PC-9 (cell line): Measurements from ENCODE around the gene GPR25. TPM values are rescaled to one million over a fixed set of nuclear protein-coding genes. Genes with fewer than 3 reads are reported as not detected.

Experiments
- BruUV-seq: library from RNA; stranded (reverse); fragments of 400-500 nt; replicated peaks from 2 replicates; lab custom pipeline; 2021; lab: Mats Ljungman, UMichigan
- CTCF ChIA-PET: fragments of 300-600 bp; sonication (Branson Sonifier 250); formaldehyde crosslinking; loops from one replicate; lab custom pipeline; 2022; ENCODE audit warnings: antibody characterized with exemption; lab: Charles Lee
- POLR2A ChIA-PET: fragments of 300-600 bp; sonication (Branson Sonifier 250); formaldehyde crosslinking; loops from one replicate; lab custom pipeline; 2022; ENCODE audit warnings: antibody characterized with exemption; ENCODE audit not compliant: unreplicated experiment; lab: Charles Lee
- DNase-seq, 2 experiments: peaks; one replicate each; pipeline versions ENCODE4 v3.0.0 to v3.0.0-alpha.2; 2015 to 2022; ENCODE audit warnings: mixed read lengths in 1 of 2
- H2AFZ ChIP-seq: fragments of 200-600 bp; sonication (generic); 2 replicates; pipeline ENCODE4 v1.8.1; 2017; ENCODE audit warnings: antibody characterized with exemption
- H3F3A ChIP-seq: fragments of 200-600 bp; sonication (generic); 2 replicates; pipeline ENCODE4 v1.8.1; 2017; ENCODE audit warnings: antibody characterized with exemption, mild to moderate bottlenecking, low read depth; ENCODE audit not compliant: insufficient read depth
- H3K27ac ChIP-seq: fragments of 200-600 bp; sonication (generic); 2 replicates; pipeline ENCODE4 v1.6.1; 2016; ENCODE audit warnings: mixed run types
- H3K27me3 ChIP-seq: fragments of 200-600 bp; sonication (generic); 2 replicates; pipeline ENCODE4 v1.6.1; 2016; ENCODE audit warnings: low read depth, mixed run types; ENCODE audit not compliant: insufficient read depth
- H3K36me3 ChIP-seq: fragments of 200-600 bp; sonication (generic); 2 replicates; pipeline ENCODE4 v1.6.1; 2016; ENCODE audit warnings: low read depth, mixed run types
- H3K4me1 ChIP-seq: fragments of 200-600 bp; sonication (generic); replicated peaks from 2 replicates; pipeline ENCODE4 v1.6.1; 2016; ENCODE audit warnings: mixed run types; ENCODE audit not compliant: insufficient read depth
- H3K4me2 ChIP-seq: fragments of 200-600 bp; sonication (generic); 2 replicates; pipeline ENCODE4 v1.6.1; 2017; ENCODE audit warnings: mixed run types
- H3K4me3 ChIP-seq: fragments of 200-600 bp; sonication (generic); 2 replicates; pipeline ENCODE4 v1.6.1; 2016; ENCODE audit warnings: mixed run types
- H3K79me2 ChIP-seq: fragments of 200-600 bp; sonication (generic); 2 replicates; pipeline ENCODE4 v1.6.1; 2017; ENCODE audit warnings: low read depth, mixed run types
- H3K9me2 ChIP-seq: fragments of 200-600 bp; sonication (generic); 2 replicates; pipeline ENCODE4 v1.8.1; 2017; ENCODE audit warnings: mild to moderate bottlenecking; ENCODE audit not compliant: insufficient read depth
- H3K9me3 ChIP-seq: fragments of 200-600 bp; sonication (generic); 2 replicates; pipeline ENCODE4 v1.8.1; 2016; ENCODE audit warnings: low read depth; ENCODE audit not compliant: insufficient read depth
- H4K20me1 ChIP-seq: fragments of 200-600 bp; sonication (generic); 2 replicates; pipeline ENCODE4 v1.8.1; 2017; ENCODE audit not compliant: insufficient read depth
- CTCF ChIP-seq: fragments of 200-600 bp; sonication (generic); conservative IDR thresholded peaks from 2 replicates; pipeline ENCODE4 v1.6.1; 2017; ENCODE audit warnings: mixed run types, antibody characterized with exemption, mild to moderate bottlenecking, moderate library complexity
- EZH2 ChIP-seq: fragments of 200-600 bp; sonication (generic); IDR thresholded peaks from 2 replicates; pipeline ENCODE4 v1.8.0; 2017; ENCODE audit warnings: antibody characterized with exemption, low read depth
- intact Hi-C: fragments of 100-400 bp; cut with micrococcal nuclease; formaldehyde crosslinking; loops from one replicate; pipeline ENCODE4 v1.10.0; 2022; ENCODE audit not compliant: unreplicated experiment
- total RNA-seq: library from RNA; stranded (reverse); gene quantifications from 2 replicates; pipeline ENCODE4 v1.2.3, GENCODE V29; 2021

Gene GPR25
- total RNA-seq, 1 experiment from 2014 or later: not detected

- intact Hi-C loops: no loop called here
- H3K4me2 ChIP-seq: no peak overlapping the region
- ChIA-PET POLR2A (interaction anchor here (0.5 kb wide), 1 partner anchor 62 kb away, joined by 7 read pairs; no protein-coding TSS in a partner anchor), CTCF (no interaction called here)
- no peak for DNase-seq
- TF ChIP-seq CTCF: no peak
- TF ChIP-seq EZH2: no peak
- H3K79me2 ChIP-seq: no peaks in the 10 kb centered on the region
- no peaks in the 10 kb centered on the region for H3F3A ChIP-seq
- H3K9me3 ChIP-seq: no peaks in the 10 kb centered on the region
- no peak overlapping the region for H2AFZ ChIP-seq
- no peak overlapping the region for H3K27ac ChIP-seq
- no peak overlapping the region for H3K4me3 ChIP-seq
- no peaks in the 10 kb centered on the region for H3K27me3 ChIP-seq
- no peaks in the 10 kb centered on the region for H3K4me1 ChIP-seq
- H3K9me2 ChIP-seq: 0 out of 2 replicates have a peak, but pooled peaks cover 3% of the 10 kb centered on the region
- no TSS peak for BruUV-seq
- H3K36me3 ChIP-seq: peaks cover 22% of the 10 kb centered on the region
- H4K20me1 ChIP-seq: no peaks in the 10 kb centered on the region
Measured at GRCh38 chr1:200845360-200845759, 27.4 kb upstream of the GPR25 start.

- POLR2A ChIA-PET: interaction anchor here (0.7 kb wide), 1 partner anchor 19 kb away, joined by 7 read pairs; no protein-coding TSS in a partner anchor
- 0 out of 2 replicates have a peak, but pooled peaks cover 3% of the 10 kb centered on the region for H3K9me2 ChIP-seq
- DNase-seq: no peak
- no TSS peak for BruUV-seq
- H3K27me3 ChIP-seq: no peaks in the 10 kb centered on the region
- no peak overlapping the region for H2AFZ ChIP-seq
- no peak overlapping the region for H3K4me3 ChIP-seq
- TF ChIP-seq EZH2 (no peak), CTCF (no peak)
- no peak overlapping the region for H3K27ac ChIP-seq
- H3K79me2 ChIP-seq: no peaks in the 10 kb centered on the region
- H4K20me1 ChIP-seq: no peaks in the 10 kb centered on the region
- CTCF ChIA-PET: no interaction called here
- no peaks in the 10 kb centered on the region for H3F3A ChIP-seq
- H3K4me2 ChIP-seq: no peak overlapping the region
- intact Hi-C loops: no loop called here
- H3K4me1 ChIP-seq: no peaks in the 10 kb centered on the region
- H3K9me3 ChIP-seq: no peaks in the 10 kb centered on the region
- H3K36me3 ChIP-seq: peaks cover 22% of the 10 kb centered on the region
Measured at GRCh38 chr1:200846398-200846797, 26.4 kb upstream of the GPR25 start.

GRCh38 chr1:200849430-200849829 lies 23.4 kb upstream of the GPR25 start:
- H3K79me2 ChIP-seq: no peaks in the 10 kb centered on the region
- POLR2A ChIA-PET: no interaction called here
- no peak overlapping the region for H2AFZ ChIP-seq
- CTCF ChIA-PET: no interaction called here
- no peak overlapping the region for H3K4me3 ChIP-seq
- DNase-seq: no peak
- TF ChIP-seq CTCF (no peak), EZH2 (no peak)
- no peaks in the 10 kb centered on the region for H3K27me3 ChIP-seq
- H3K4me1 ChIP-seq: no peaks in the 10 kb centered on the region
- intact Hi-C loops: no loop called here
- no peak overlapping the region for H3K4me2 ChIP-seq
- H3K27ac ChIP-seq: no peak overlapping the region
- H3F3A ChIP-seq: no peaks in the 10 kb centered on the region
- H3K9me3 ChIP-seq: no peaks in the 10 kb centered on the region
- 0 out of 2 replicates have a peak, but pooled peaks cover 3% of the 10 kb centered on the region for H3K9me2 ChIP-seq
- BruUV-seq: no TSS peak
- H3K36me3 ChIP-seq: peaks cover 28% of the 10 kb centered on the region
- no peaks in the 10 kb centered on the region for H4K20me1 ChIP-seq
